Fibroblast of skin of right biceps (primary cell): Measurements from ENCODE around the gene FHOD3.
"Not testable (repeated sequence)": the region's sequence is repeated elsewhere in the genome, so short reads cannot be mapped to it uniquely, and the experiment has no call there.

Experiments
- DNase-seq: peaks from one replicate; pipeline ENCODE4 v3.0.0-alpha.2; 2013

FHOD3 gene

DNA sequence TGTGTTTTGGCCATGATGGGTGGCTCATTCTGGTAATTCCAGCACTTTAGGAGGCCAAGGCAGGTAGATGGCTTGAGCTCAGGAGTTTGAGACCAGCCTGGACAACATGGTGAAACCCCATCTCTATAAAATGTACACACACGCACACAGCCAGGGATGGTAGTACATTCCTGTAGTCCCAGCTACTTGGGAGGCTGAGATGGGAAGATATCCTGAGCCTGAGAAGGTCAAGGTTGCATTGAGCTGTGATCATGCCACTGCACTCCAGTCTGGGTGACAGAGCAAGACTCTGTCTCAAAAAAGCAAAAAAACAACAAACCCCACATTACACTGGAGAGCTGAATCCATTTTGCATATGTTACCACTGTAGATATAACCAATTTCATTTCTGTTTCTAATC, 423.8 kb downstream of the FHOD3 start:
- DNase-seq: not testable (repeated sequence)

DNA sequence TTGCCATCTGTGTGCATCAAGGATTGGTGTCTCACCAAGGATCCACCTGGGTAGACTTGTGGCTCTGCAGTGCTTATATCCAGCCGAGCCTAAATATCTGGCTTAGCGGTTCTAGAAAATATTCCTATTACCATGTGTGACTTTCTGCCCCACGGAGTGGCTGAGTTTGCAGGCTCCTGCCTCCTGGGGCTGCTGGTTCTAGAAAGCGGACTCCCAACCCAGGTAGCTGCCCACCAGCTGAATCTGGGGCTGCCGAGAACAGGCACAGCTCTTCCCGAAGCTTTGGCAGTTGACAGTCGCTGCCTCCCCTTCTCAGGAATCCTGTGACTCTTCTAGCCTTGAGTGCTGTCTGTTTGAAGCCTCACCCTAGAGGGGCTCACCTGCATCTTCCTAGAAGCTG, 426.7 kb downstream of the FHOD3 start:
- no peak for DNase-seq

DNA sequence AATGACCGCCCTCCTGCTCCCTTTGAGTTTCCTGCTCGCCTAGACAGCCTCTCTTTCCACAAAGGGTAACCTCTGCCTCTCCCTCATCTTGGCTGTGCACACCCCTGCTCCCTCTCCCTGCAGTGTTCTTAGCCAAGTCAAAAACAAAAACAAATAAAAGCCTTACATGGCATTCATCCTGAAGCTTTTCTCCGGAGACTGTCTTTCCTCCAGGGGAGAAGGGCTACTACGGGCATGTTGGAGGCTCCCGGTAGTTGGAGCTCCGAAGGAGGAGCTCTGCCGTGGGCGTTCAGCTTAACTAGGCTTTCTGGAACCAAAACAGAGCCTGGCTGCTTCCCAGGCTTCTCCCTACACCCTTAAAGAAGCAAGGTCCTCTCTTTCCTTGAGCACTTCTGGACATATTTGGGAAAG, 427.1 kb downstream of the FHOD3 start:
- no peak for DNase-seq

- DNase-seq: no peak
Observed at GRCh38 chr18:36728345-36728744, 430.8 kb downstream of the FHOD3 start.

- no peak for DNase-seq
Observed at GRCh38 chr18:36729197-36729596, 431.7 kb downstream of the FHOD3 start.

DNA sequence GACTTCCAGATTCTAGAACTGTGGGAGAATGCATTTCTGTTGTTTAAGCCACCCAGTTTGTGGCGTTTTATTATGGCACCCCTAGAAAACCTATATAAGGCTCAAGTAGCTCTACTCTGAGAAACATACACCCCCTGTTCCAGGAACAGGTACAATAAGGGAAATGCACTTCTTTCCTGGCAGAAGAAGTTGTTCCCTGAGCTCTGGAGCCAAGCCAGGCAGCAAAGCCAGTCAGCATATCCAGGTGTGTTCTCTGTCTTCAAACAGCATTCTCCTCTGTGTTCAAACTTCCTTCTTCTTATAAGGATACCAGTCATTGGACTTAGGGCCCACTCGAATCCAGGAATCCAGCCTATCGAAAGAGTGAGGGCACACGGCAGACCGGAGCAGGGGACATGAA, 434.8 kb downstream of the FHOD3 start:
- DNase-seq: no peak

DNA sequence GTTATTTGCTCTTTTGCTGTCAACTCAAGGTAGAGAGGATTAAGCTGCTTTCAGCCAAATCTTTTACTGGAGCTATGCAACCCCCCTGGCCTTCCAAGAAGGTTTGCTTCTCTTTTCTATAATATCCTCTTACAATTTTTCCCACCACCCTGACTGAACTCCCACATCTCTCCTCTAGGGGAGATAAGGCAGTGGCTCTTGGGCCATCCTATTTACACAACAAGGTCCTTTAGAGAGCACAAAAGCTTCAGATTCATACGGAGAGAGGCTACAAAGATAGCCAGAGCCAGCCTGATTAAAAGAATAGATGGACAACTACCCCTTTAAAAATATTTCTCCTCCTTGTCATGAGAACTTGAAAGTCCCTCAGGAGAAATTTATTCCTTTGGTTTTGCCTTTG, 435.6 kb downstream of the FHOD3 start:
- DNase-seq: no peak

- no peak for DNase-seq
Observed at GRCh38 chr18:36734596-36734995, 437.1 kb downstream of the FHOD3 start.

- DNase-seq: no peak
Observed at GRCh38 chr18:36735130-36735529, 437.6 kb downstream of the FHOD3 start.

GRCh38 chr18:36736094-36736493, 438.6 kb downstream of the FHOD3 start:
- no peak for DNase-seq

DNA sequence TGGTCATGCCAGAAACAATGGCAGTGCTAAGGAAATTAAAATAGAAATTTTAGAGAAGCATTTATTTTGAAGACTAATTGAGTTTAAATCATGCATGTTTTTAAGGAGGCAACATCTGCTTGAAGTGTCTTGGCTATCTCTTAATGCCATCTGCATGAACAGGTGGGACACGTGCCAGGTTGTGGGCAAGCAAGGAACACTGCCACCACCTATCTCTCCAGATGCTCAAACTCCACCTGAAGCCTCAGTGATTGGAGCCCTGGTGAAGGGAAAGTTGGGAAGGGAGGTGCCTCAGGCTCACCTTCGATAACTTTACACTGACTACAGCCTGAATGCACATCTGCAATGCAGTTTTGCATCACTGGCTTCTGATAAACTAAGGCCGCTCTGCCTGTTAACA, 439.8 kb downstream of the FHOD3 start:
- DNase-seq: no peak

DNA sequence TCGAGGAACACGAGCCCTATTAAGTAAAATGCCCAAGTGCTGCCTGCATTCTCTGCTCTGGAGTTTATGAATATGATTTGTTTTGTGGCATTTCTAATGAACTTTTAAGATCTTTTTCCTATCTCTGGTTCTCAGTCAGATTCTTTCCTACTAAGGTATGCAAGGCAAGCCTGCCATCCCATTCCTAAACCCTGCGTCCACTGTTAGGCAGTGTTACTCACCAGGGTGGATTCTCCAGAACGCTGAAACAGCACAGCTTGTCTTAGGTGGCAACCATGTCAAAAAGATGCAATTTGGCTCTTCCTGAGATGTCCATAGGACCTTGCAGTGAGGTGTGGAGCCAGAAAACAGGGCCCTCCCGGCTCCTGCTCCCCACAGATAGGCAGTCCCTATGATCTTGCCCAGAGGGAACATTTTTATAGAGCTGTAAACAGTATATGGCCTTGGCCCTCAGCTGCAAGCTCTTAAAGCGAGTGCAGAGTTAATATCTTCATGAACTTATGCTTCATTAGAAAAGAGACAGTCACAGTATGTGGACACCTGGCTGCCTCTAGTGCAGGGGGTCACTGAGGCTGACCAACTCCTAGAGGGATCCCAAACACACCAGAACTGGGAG, 446.9 kb downstream of the FHOD3 start:
- DNase-seq: peak; percentile 30

DNA sequence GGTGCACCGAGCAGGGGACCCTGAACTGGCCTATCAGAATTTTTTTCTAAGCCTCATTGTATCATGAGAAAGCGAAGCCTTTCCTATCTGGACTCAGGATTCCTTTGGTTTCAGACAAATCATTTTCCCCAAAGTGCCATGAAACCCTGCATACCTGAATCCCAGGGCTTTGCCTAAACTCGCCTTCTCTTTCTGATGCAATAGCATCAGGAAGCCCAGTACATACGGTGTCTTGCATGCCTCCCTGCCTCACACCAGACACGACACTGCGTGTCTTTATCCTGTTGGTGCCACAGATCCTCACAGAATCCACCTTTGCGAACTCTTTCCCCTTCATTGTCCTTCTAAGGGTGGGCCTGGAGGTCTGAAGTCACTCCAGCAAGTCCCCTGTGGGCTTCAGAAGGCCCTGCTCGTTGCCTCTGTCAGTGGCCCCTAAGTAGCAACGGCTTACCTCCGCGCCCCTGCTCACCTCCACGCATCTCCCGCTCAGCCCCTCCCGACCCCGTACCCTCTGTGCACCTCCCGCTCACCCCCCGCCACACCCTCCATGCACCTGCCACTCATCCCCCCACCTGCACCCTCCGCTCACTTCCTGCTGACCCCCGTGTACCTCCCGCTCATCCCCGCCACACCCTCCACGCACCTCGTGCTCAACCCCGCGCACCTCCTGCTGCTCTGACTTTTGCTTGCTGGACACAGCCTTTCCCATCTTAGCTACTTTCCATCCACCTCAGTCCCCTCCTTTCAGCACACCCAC, 447.9 kb downstream of the FHOD3 start:
- no peak for DNase-seq

DNA sequence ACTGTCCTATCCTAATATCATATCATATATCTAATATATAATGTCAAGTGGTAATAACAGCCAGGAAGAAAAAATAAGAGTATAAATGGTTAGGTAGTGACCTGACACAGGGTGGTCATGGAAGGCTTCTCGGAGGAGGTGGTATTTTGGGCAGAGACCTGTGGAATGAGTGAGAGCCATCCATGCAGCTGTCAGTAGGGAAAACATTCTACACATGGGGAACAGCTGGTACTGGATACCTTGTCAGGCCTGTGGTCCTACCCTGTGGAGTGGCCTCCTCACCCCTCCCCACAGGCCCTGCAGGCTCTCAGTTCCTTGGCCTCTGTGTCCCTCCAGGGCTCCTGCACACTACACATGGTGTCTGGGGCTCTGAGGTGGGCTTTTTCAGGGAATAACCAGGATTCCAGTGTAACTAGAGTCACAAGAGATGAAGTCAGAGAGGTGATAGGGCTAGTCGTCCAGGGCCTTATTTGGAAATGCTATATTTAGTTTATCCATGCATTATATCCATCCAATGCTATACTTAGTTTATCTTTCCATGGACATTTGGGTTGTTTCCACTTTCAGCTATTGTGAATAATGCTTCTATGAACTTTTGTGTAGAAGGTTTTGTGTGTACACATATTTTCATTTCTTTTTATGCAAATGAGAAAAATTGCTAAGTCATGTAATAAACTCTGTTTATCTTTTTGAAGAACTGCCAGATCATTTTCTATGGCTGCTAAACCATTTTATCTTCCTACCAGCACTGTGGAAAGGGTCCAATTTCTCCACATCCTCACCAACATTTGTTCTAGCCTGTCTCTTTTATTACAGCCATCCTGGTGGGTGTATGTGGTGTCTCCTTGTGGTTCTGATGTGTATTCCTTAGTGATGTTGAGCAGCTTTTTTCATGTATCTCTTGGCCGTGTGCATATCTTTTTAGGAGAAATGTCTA, 455.7 kb downstream of the FHOD3 start:
- DNase-seq: peak; percentile 38

GRCh38 chr18:36756242-36756641, 458.7 kb downstream of the FHOD3 start:
- peak; percentile 73 for DNase-seq

GRCh38 chr18:36757081-36757480, 459.6 kb downstream of the FHOD3 start:
- DNase-seq: peak; percentile 69

DNA sequence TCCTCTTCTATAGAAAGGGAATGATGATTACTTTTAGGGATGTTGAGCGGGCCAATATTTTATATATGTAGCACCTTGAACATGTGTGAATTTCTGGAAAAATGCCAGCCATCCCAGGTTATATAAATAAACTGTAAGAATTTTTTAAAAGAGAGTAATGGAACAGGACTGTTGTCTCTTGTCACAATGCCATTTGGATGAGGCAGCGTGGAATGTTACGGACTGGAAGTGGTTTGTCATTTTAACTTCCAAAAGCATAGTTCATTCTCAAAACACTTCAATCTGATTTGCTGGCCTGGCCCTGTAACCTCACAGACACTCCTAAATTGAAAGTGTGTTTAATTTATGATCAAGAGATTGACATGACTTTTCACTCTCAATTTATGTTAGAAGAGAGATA, 460.5 kb downstream of the FHOD3 start:
- DNase-seq: peak; percentile 72

- DNase-seq: peak; percentile 10
Observed at GRCh38 chr18:36758623-36759022, 461.1 kb downstream of the FHOD3 start.

- DNase-seq: no peak
Observed at GRCh38 chr18:36759167-36759776, 461.8 kb downstream of the FHOD3 start.

DNA sequence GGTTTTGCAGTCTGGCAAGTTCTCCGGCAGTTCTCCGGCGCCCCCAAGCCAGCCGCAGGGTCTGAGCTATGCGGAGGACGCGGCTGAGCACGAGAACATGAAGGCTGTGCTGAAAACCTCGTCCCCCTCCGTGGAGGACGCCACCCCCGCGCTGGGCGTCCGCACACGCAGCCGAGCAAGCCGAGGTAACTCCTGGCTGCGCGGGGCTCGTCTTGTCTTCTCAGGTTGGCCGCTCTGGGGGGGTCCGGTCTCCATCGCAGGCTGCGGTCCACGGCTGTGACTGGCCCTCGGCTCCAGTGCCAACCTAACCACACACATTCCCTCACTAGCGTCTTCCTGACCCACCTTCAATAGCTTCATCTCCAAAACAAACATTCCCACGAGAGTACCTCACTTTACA, 463.1 kb downstream of the FHOD3 start:
- no peak for DNase-seq

- no peak for DNase-seq
Observed at GRCh38 chr18:36761186-36761698, 463.7 kb downstream of the FHOD3 start.

GRCh38 chr18:36762074-36762473, 464.6 kb downstream of the FHOD3 start:
- DNase-seq: peak; percentile 13

- DNase-seq: not testable (repeated sequence)
Observed at GRCh38 chr18:36762965-36763364, 465.5 kb downstream of the FHOD3 start.
